H1 (cell line): ENCODE measurements around the gene CPNE5. TPM values are rescaled to one million over a fixed set of nuclear protein-coding genes. Genes with fewer than 3 reads are reported as not detected.

Source experiments
- CTCF ChIA-PET: fragments of 300-600 bp; sonication (Branson Sonifier 250); formaldehyde crosslinking; loops from one replicate; lab custom pipeline; 2021; ENCODE audit not compliant: partially characterized antibody; lab: Charles Lee
- POLR2A ChIA-PET: fragments of 300-600 bp; sonication (Branson Sonifier 250); formaldehyde crosslinking; loops from one replicate; lab custom pipeline; 2021; ENCODE audit warnings: inconsistent platforms; ENCODE audit not compliant: partially characterized antibody; lab: Charles Lee
- DNase-seq, 2 experiments: peaks; one replicate each; pipeline versions ENCODE4 v3.0.0 to v3.0.0-alpha.2; 2010 to 2022; ENCODE audit warnings: low spot score in 2 of 2, low read depth in 1 of 2, mixed read lengths in 1 of 2
- FAIRE-seq: peaks from 2 replicates; lab custom pipeline; 2011; peaks lifted over from hg19 to GRCh38; lab: Jason Lieb, UNC
- H2AFZ ChIP-seq: 2 replicates; pipeline ENCODE4 v1.8.1; 2012; ENCODE audit warnings: low read length, inconsistent platforms
- H2AK5ac ChIP-seq: 2 replicates; pipeline ENCODE4 v1.6.1; 2013; ENCODE audit warnings: low read depth, low read length
- H2BK120ac ChIP-seq: replicated peaks from 2 replicates; pipeline ENCODE3; 2013; ENCODE audit warnings: low read depth, low read length, inconsistent platforms
- H2BK12ac ChIP-seq: 2 replicates; pipeline ENCODE4 v1.6.1; 2013; ENCODE audit warnings: low read depth, low read length
- H2BK15ac ChIP-seq: 2 replicates; pipeline ENCODE4 v1.6.1; 2013; ENCODE audit warnings: low read length
- H2BK20ac ChIP-seq: 2 replicates; pipeline ENCODE4 v1.6.1; 2013; ENCODE audit warnings: low read length
- H2BK5ac ChIP-seq: 2 replicates; pipeline ENCODE4 v1.6.1; 2013; ENCODE audit warnings: low read depth, low read length
- H3K14ac ChIP-seq: 2 replicates; pipeline ENCODE4 v1.6.1; 2013; ENCODE audit warnings: inconsistent platforms; ENCODE audit not compliant: insufficient read length
- H3K18ac ChIP-seq: 2 replicates; pipeline ENCODE4 v1.6.1; 2013; ENCODE audit warnings: low read length; ENCODE audit errors: extremely low read depth
- H3K23ac ChIP-seq: 2 replicates; pipeline ENCODE4 v1.6.1; 2013; ENCODE audit warnings: inconsistent platforms; ENCODE audit not compliant: insufficient read length
- H3K23me2 ChIP-seq: 2 replicates; pipeline ENCODE4 v1.6.1; 2013; ENCODE audit warnings: low read depth, low read length
- H3K27ac ChIP-seq: 2 replicates; pipeline ENCODE4 v1.6.1; 2011; ENCODE audit warnings: low read depth, low read length, inconsistent platforms
- H3K27me3 ChIP-seq, 4 experiments: replicated peaks in 1 of 4; 1 replicate in 1 of 4; 2 replicates in 3 of 4; pipeline versions ENCODE4 v1.6.1 to v1.8.1; 2011 to 2013; ENCODE audit warnings: low read length in 3 of 4, mild to moderate bottlenecking in 3 of 4, inconsistent platforms in 2 of 4, mixed read lengths in 2 of 4, moderate library complexity in 1 of 4; ENCODE audit not compliant: control insufficient read depth in 3 of 4, insufficient read depth in 3 of 4; ENCODE audit errors: extremely low read depth in 1 of 4
- H3K36me3 ChIP-seq, 4 experiments: 2 replicates each; pipeline versions ENCODE4 v1.6.1 to v1.8.1; 2011 to 2013; ENCODE audit warnings: mild to moderate bottlenecking in 4 of 4, low read length in 3 of 4, moderate library complexity in 2 of 4, control low read depth in 1 of 4, inconsistent platforms in 1 of 4; ENCODE audit not compliant: insufficient read depth in 4 of 4, control insufficient read depth in 2 of 4
- H3K4ac ChIP-seq: replicated peaks from 2 replicates; pipeline ENCODE3; 2013; ENCODE audit warnings: low read length, low read depth, mixed read lengths, inconsistent platforms; ENCODE audit not compliant: insufficient read length
- H3K4me1 ChIP-seq, 4 experiments: replicated peaks in 1 of 4; 1 replicate in 1 of 4; 2 replicates in 3 of 4; pipeline versions ENCODE4 v1.6.1 to v1.8.1; 2011 to 2013; ENCODE audit warnings: low read length in 3 of 4, inconsistent platforms in 2 of 4, mixed read lengths in 1 of 4; ENCODE audit not compliant: insufficient read depth in 4 of 4, control insufficient read depth in 3 of 4
- H3K4me2 ChIP-seq, 2 experiments: 2 replicates each; pipeline versions ENCODE4 v1.6.1 to v1.8.1; 2011 to 2013; ENCODE audit warnings: low read depth in 2 of 2, low read length in 2 of 2, control low read depth in 1 of 2, inconsistent platforms in 1 of 2, mild to moderate bottlenecking in 1 of 2; ENCODE audit not compliant: insufficient read depth in 1 of 2
- H3K4me3 ChIP-seq, 4 experiments: fragments of 200-600, 300-600 bp in 1 of 4; sonication (generic), shearing (Covaris generic), sonication (Bioruptor Twin) in 1 of 4; 2 replicates each; pipeline versions ENCODE4 v1.5.1 to v1.8.1; 2011 to 2016; ENCODE audit warnings: low read length in 4 of 4, low read depth in 3 of 4, control low read depth in 2 of 4, inconsistent platforms in 2 of 4, mild to moderate bottlenecking in 2 of 4, mixed read lengths in 1 of 4, moderate library complexity in 1 of 4; ENCODE audit not compliant: insufficient read depth in 2 of 4; ENCODE audit errors: extremely low read depth in 1 of 4
- H3K56ac ChIP-seq: replicated peaks from 2 replicates; pipeline ENCODE3; 2013; ENCODE audit warnings: low read depth, mild to moderate bottlenecking, mixed read lengths, low read length, inconsistent platforms; ENCODE audit not compliant: insufficient read length
- H3K79me1 ChIP-seq: 2 replicates; pipeline ENCODE4 v1.6.1; 2013; ENCODE audit warnings: low read depth, low read length, control low read depth
- H3K79me2 ChIP-seq, 2 experiments: 2 replicates each; pipeline versions ENCODE4 v1.6.1 to v1.8.1; 2012 to 2013; ENCODE audit warnings: low read length in 2 of 2, mild to moderate bottlenecking in 2 of 2, inconsistent platforms in 1 of 2; ENCODE audit not compliant: insufficient read depth in 2 of 2, control insufficient read depth in 1 of 2
- H3K9ac ChIP-seq, 4 experiments: replicated peaks in 1 of 4; 1 replicate in 1 of 4; 2 replicates in 3 of 4; pipeline versions ENCODE4 v1.6.1 to v1.8.1; 2011 to 2013; ENCODE audit warnings: low read depth in 3 of 4, low read length in 3 of 4, control low read depth in 2 of 4, mild to moderate bottlenecking in 2 of 4, moderate library complexity in 2 of 4, inconsistent platforms in 1 of 4; ENCODE audit errors: extremely low read depth in 1 of 4
- H3K9me3 ChIP-seq, 2 experiments: 2 replicates each; pipeline versions ENCODE4 v1.6.1 to v1.8.1; 2012 to 2013; ENCODE audit warnings: mild to moderate bottlenecking in 2 of 2, moderate library complexity in 2 of 2, control low read depth in 1 of 2, inconsistent platforms in 1 of 2, low read depth in 1 of 2, low read length in 1 of 2, mixed read lengths in 1 of 2; ENCODE audit not compliant: insufficient read depth in 2 of 2
- H4K20me1 ChIP-seq, 2 experiments: replicated peaks in 1 of 2; 2 replicates each; pipeline versions ENCODE3 to v1.8.1; 2011 to 2013; ENCODE audit warnings: inconsistent platforms in 2 of 2, low read length in 2 of 2, mild to moderate bottlenecking in 1 of 2; ENCODE audit not compliant: insufficient read depth in 2 of 2, control insufficient read depth in 1 of 2
- H4K5ac ChIP-seq: 2 replicates; pipeline ENCODE4 v1.6.1; 2013; ENCODE audit warnings: low read length, low read depth, mixed read lengths, inconsistent platforms; ENCODE audit not compliant: insufficient read length
- H4K8ac ChIP-seq: 2 replicates; pipeline ENCODE4 v1.8.0; 2013; ENCODE audit warnings: mild to moderate bottlenecking, moderate library complexity, low read length, inconsistent platforms; ENCODE audit not compliant: insufficient read depth; ENCODE audit errors: extremely low read depth
- H4K91ac ChIP-seq: replicated peaks from 2 replicates; pipeline ENCODE3; 2013; ENCODE audit warnings: low read length, mixed read lengths, inconsistent platforms; ENCODE audit not compliant: insufficient read length
- BACH1 ChIP-seq: IDR thresholded peaks from 2 replicates; pipeline ENCODE4 v1.6.1; 2012; ENCODE audit warnings: low read length, improper control_type of control experiment
- CBX5 ChIP-seq: fragments of 300-800, 300-1000 bp; sonication (generic); IDR thresholded peaks from 2 replicates; pipeline ENCODE4 v1.7.1; 2016; ENCODE audit warnings: antibody characterized with exemption, low read length, low read depth
- EGR1 ChIP-seq: IDR thresholded peaks from 2 replicates; pipeline ENCODE4 v1.6.1; 2011; ENCODE audit warnings: low read depth, low read length, borderline replicate concordance
- NANOG ChIP-seq: IDR thresholded peaks from 2 replicates; pipeline ENCODE4 v1.6.1; 2011; ENCODE audit warnings: low read length, low read depth, mild to moderate bottlenecking, inconsistent platforms; ENCODE audit not compliant: insufficient read depth, poor library complexity, severe bottlenecking
- PHF8 ChIP-seq: fragments of 200-600 bp; sonication (generic); conservative IDR thresholded peaks from 2 replicates; pipeline ENCODE4 v1.7.1; 2012; ENCODE audit warnings: low read depth, mild to moderate bottlenecking, inconsistent platforms, low read length, moderate library complexity
- POLR2A ChIP-seq, 2 experiments: IDR thresholded peaks; 1 replicate in 1 of 2; 2 replicates in 1 of 2; pipeline ENCODE4 v1.6.1; 2011; ENCODE audit warnings: low read depth in 2 of 2, low read length in 2 of 2, mild to moderate bottlenecking in 2 of 2; ENCODE audit errors: control extremely low read depth in 1 of 2
- RXRA ChIP-seq: IDR thresholded peaks from 2 replicates; pipeline ENCODE4 v1.6.1; 2011; ENCODE audit warnings: low read depth, mild to moderate bottlenecking, low read length, moderate library complexity; ENCODE audit not compliant: insufficient read depth
- SP2 ChIP-seq: IDR thresholded peaks from 2 replicates; pipeline ENCODE4 v1.6.1; 2012; ENCODE audit warnings: mild to moderate bottlenecking, low read length, inconsistent platforms
- ZNF274 ChIP-seq: IDR thresholded peaks from 2 replicates; pipeline ENCODE4 v1.7.0; 2012; ENCODE audit warnings: low read length, borderline replicate concordance; ENCODE audit errors: extremely low read depth
- WGBS, 2 experiments: shearing (Covaris generic) in 1 of 2; methylation state at CpG; one replicate each; pipeline versions ENCODE4 v1.1.6 to v1.1.7; 2013 to 2015; ENCODE audit warnings: low lambda C conversion rate in 2 of 2, mixed read lengths in 2 of 2, inconsistent platforms in 1 of 2, low coverage in 1 of 2, missing lambda C conversion rate in 1 of 2; ENCODE audit not compliant: insufficient replicate concordance in 2 of 2, insufficient coverage in 1 of 2, insufficient read length in 1 of 2; ENCODE audit errors: extremely low coverage in 1 of 2, missing lambda C conversion rate in 1 of 2; 5-methylcytosine and 5-hydroxymethylcytosine counted together
- polyA plus RNA-seq, 7 experiments: library from polyadenylated mRNA; depleted of rRNA in 3 of 7; stranded (reverse) in 5 of 7; unstranded in 2 of 7; fragments of >200 nt in 5 of 7; fragments of 200-250 nt in 2 of 7; gene quantifications; 1 replicate in 5 of 7; 2 replicates in 1 of 7; 4 replicates in 1 of 7; pipeline versions ENCODE4 v1.2.1 to v1.2.3, GENCODE V29; 2011 to 2013; ENCODE audit warnings: missing spikeins in 2 of 7, mixed read lengths in 2 of 7
- total RNA-seq: library from RNA; stranded (reverse); fragmentation: NEBNext Ultra II Directional; extraction: Animal tissue kit (Norgen Biotek cat#: 25700); gene quantifications from 2 replicates; pipeline ENCODE4 v1.2.1, GENCODE V29; 2021
- TF ChIP-seq, protein P1 (sequence below): IDR thresholded peaks from 2 replicates; pipeline ENCODE4 v1.6.1; 2011; ENCODE audit warnings: low read length, improper control_type of control experiment
- TF ChIP-seq, protein P2 (sequence below), 3 experiments: IDR thresholded peaks; 1 replicate in 2 of 3; 2 replicates in 1 of 3; pipeline versions ENCODE4 v1.5.1 to v1.6.1; 2011; ENCODE audit warnings: low read length in 3 of 3, mild to moderate bottlenecking in 3 of 3, inconsistent platforms in 2 of 3, low read depth in 1 of 3, moderate library complexity in 1 of 3; ENCODE audit not compliant: insufficient read depth in 1 of 3; ENCODE audit errors: control extremely low read depth in 1 of 3

CPNE5 gene
- total and polyA plus RNA-seq, 2 of the 8 experiments (the other 6 are each of a cell fraction or from before 2014, with no cell fraction given): 0.88 to 1.8 TPM

DNA sequence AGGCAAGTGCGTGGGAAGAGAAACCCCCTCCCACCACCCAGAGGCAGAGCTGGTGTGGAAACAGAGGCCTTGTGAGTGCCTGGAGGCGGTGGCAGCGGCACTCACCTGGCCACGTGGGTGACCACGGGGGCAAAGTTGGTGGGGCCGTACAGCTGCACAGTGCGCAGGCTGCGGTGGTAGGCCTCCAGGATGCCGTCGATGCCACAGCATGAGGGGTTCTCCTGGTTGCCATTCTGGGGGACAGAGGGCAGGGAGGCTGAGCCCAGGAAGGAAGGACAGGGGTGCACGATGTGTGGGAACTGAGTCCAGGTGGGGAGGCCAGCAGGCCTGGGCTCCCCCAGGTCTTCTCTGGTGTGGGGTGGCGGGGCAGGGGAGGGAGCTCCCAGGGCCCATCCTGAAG is 94.0 kb downstream of the CPNE5 start:
- Histone ChIP-seq H3K9ac (no peak overlapping the region), H3K79me2 (no peaks in the 10 kb centered on the region), H3K18ac (no peak overlapping the region), H3K9me3 (0 out of 4 replicates have a peak, but pooled peaks cover 0 to 3% of the 10 kb centered on the region in 2 experiments), H3K27me3 (no peaks in the 10 kb centered on the region), H2BK5ac (no peak overlapping the region), H3K56ac (no peak overlapping the region), H4K20me1 (no peaks in the 10 kb centered on the region), H3K79me1 (no peaks in the 10 kb centered on the region), H3K4ac (no peak overlapping the region), H3K23me2 (no peaks in the 10 kb centered on the region), H3K27ac (no peak overlapping the region), H3K36me3 (no peaks in the 10 kb centered on the region), H4K8ac (peak overlapping the region; percentile 74; the same call in 1 of the 2 replicates), H3K4me3 (no peak overlapping the region), H3K14ac (no peak overlapping the region), H2AFZ (no peak overlapping the region), H3K4me1 (no peaks in the 10 kb centered on the region; a peak in 1 of 7 replicates), H2BK20ac (no peak overlapping the region), H2AK5ac (no peak overlapping the region), H4K91ac (no peak overlapping the region), H3K4me2 (no peak overlapping the region), H2BK15ac (no peak overlapping the region), H3K23ac (no peak overlapping the region), H2BK120ac (no peak overlapping the region), H2BK12ac (no peak overlapping the region), H4K5ac (no peak overlapping the region)
- no peak for FAIRE-seq
- CTCF ChIA-PET: interaction anchor here (1.0 to 4.4 kb wide), 5 partner anchors 9 to 105 kb away, joined by 3 to 17 read pairs (median 7); no protein-coding TSS in a partner anchor
- POLR2A ChIA-PET: interaction anchor here (1.2 kb wide), 1 partner anchor 142 kb away, joined by 3 read pairs; no protein-coding TSS in a partner anchor
- WGBS, 2 experiments: 83% methylated on average over 10 of the region's 12 CpGs; no CpG with 5 or more reads in 1 of the 2 experiments
- DNase-seq: no peak
- TF ChIP-seq RXRA (no peak), POLR2A (IDR thresholded peaks at IDR 0.05; ENCODE audit: control extremely low read depth in 1 of 2, low read depth in 2 of 2, low read length in 2 of 2) (no peak), BACH1 (no peak), SP2 (no peak), NANOG (no peak), PHF8 (no peak), CBX5 (no peak), ZNF274 (no peak), EGR1 (no peak)
- TF ChIP-seq, protein P1, sequence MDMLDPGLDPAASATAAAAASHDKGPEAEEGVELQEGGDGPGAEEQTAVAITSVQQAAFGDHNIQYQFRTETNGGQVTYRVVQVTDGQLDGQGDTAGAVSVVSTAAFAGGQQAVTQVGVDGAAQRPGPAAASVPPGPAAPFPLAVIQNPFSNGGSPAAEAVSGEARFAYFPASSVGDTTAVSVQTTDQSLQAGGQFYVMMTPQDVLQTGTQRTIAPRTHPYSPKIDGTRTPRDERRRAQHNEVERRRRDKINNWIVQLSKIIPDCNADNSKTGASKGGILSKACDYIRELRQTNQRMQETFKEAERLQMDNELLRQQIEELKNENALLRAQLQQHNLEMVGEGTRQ: no peak
- TF ChIP-seq, protein P2, sequence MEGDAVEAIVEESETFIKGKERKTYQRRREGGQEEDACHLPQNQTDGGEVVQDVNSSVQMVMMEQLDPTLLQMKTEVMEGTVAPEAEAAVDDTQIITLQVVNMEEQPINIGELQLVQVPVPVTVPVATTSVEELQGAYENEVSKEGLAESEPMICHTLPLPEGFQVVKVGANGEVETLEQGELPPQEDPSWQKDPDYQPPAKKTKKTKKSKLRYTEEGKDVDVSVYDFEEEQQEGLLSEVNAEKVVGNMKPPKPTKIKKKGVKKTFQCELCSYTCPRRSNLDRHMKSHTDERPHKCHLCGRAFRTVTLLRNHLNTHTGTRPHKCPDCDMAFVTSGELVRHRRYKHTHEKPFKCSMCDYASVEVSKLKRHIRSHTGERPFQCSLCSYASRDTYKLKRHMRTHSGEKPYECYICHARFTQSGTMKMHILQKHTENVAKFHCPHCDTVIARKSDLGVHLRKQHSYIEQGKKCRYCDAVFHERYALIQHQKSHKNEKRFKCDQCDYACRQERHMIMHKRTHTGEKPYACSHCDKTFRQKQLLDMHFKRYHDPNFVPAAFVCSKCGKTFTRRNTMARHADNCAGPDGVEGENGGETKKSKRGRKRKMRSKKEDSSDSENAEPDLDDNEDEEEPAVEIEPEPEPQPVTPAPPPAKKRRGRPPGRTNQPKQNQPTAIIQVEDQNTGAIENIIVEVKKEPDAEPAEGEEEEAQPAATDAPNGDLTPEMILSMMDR (IDR thresholded peaks at IDR 0.05; ENCODE audit: control extremely low read depth in 1 of 3, insufficient read depth in 1 of 3, low read depth in 1 of 3, low read length in 3 of 3): no peak
